DMS53 treated with DMSO at 0.1 percent for 48 hours (cell line): Measurements from ENCODE around the gene DGKI.

Source experiments
- DNase-seq: peaks from one replicate; lab custom pipeline; 2025; ENCODE audit not compliant: unreplicated experiment; lab: John Stamatoyannopoulos, UW

DGKI gene

GRCh38 chr7:137873524-137873923 is 26.8 kb upstream of the DGKI start:
- DNase-seq, result no peak

GRCh38 chr7:137871170-137871915 is 24.6 kb upstream of the DGKI start:
- no peak for DNase-seq

GRCh38 chr7:137870684-137871083 is 23.9 kb upstream of the DGKI start:
- DNase-seq, result no peak

- no peak for DNase-seq
Observed at GRCh38 chr7:137870078-137870477, 23.3 kb upstream of the DGKI start.

GRCh38 chr7:137869260-137869659 is 22.5 kb upstream of the DGKI start:
- no peak for DNase-seq

GRCh38 chr7:137867289-137867688 is 20.5 kb upstream of the DGKI start:
- DNase-seq, result no peak

- DNase-seq, result no peak
Observed at GRCh38 chr7:137865764-137866163, 19.0 kb upstream of the DGKI start.

GRCh38 chr7:137862964-137863363 is 16.2 kb upstream of the DGKI start:
- DNase-seq, result no peak

- no peak for DNase-seq
Observed at GRCh38 chr7:137862358-137862757, 15.6 kb upstream of the DGKI start.

- no peak for DNase-seq
Observed at GRCh38 chr7:137860542-137860941, 13.8 kb upstream of the DGKI start.

- no peak for DNase-seq
Observed at GRCh38 chr7:137853053-137853452, 6.3 kb upstream of the DGKI start.

GRCh38 chr7:137852108-137852507 is 5.3 kb upstream of the DGKI start:
- no peak for DNase-seq

- no peak for DNase-seq
Observed at GRCh38 chr7:137850972-137851945, 4.5 kb upstream of the DGKI start.

- no peak for DNase-seq
Observed at GRCh38 chr7:137850571-137850970, 3.8 kb upstream of the DGKI start.

- DNase-seq, result no peak
Observed at GRCh38 chr7:137848095-137848494, 1.3 kb upstream of the DGKI start.

- DNase-seq, result no peak
Observed at GRCh38 chr7:137847568-137848050, 835 bp upstream of the DGKI start.

GRCh38 chr7:137846549-137846826 is 286 bp downstream of the DGKI start:
- DNase-seq, result no peak

- DNase-seq, result no peak
Observed at GRCh38 chr7:137844677-137845425, 1.9 kb downstream of the DGKI start.

- no peak for DNase-seq
Observed at GRCh38 chr7:137839903-137840779, 6.6 kb downstream of the DGKI start.

GRCh38 chr7:137838706-137839315 is 8.0 kb downstream of the DGKI start:
- DNase-seq, result no peak
